ENCODE results near the gene ECHS1.

The ECHS1 gene

DNA sequence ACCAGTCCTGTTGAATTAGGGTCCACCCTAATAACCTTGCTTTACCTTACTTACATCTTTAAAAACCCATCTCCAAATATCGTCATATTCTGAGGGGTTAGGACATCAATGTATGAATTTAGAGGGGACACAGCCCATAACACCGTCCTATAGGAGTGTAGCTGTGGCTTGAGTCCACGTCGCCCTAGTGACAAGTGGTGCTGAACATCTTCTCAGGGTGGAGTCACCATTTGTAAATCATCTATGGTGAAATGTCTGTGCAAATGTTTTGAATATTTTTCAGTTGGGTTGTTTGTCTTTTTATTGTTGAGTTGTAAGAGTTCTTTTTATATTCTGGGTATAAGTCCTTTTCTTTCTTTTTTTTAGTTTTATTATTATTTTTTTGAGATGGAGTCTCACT is 31.2 kb downstream of the ECHS1 start:
- no peak for DNase-seq (ENCODE audit: low read depth)

- DNase-seq (ENCODE audit: low read depth) = no peak
These were observed 33.3 kb downstream of the ECHS1 start for GRCh38 chr10:133339708-133340380.

DNA sequence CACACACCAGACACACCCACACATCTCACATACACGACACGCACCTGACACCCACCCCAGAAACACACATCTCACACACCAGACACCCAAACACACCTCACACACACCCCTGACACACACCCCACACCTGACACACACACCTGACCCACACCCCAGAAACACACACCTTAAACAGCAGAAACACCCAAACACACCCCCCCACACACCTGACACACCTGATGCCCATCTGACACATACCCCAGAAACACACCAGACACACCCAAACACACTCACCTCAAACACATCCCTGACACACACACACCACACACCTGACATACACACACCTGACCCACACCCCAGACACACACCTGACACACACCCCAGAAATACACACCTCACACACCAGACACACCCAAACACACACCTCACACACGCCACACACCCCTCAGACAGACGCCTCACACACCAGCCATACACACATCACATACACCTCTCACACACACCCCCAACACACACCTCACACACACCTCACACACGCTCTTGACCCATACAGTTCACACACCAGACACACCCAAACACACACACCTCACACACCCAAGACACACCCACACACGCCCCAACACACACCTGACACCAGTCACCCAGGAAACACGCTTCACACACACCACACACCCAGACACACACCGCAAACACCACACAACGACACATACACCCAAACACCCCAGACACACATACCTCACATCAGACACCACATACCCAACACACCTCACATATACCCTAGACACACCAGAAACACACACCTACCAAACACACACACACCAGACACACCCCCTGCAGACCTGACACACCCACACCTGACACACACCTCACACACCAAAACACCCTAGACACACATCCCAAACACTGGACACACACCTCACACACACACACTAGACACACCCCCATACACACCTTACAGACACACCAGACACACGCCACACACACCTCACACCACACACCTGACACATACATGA is 34.8 kb downstream of the ECHS1 start:
- DNase-seq (ENCODE audit: low read depth) = no peak

GRCh38 chr10:133337370-133337725 is 35.8 kb downstream of the ECHS1 start:
- DNase-seq (ENCODE audit: low read depth) = no peak

- DNase-seq (ENCODE audit: low read depth) = no peak
These were observed 36.4 kb downstream of the ECHS1 start, which contains the start of gene CALY for GRCh38 chr10:133336577-133337369. TSS of gene CALY (minus strand) at chr10:133336896. CDS start at chr10:133328989, 7,907 bp downstream.

DNA sequence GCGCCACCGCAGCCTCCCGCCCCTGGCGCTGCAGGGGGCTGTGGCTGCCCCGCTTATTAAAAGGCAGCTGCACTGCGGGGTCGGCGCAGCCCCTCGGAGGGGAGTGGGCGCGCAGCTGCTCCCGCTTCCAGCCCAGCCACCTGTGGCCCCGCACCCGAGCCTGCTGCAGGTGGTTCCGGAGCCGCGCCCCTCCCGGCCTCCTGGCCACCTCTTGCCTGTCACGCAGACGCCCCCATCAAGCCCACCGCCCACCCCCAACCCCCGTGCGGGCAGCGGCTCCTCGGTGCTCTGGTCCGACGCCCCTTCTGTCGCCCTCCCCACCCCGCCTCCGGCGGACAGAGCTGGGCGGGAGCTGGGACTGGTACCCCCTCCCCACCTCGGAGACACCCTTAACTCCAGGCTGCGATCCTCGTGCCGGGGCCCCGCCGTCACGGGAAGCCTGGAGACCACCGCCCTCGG is 37.0 kb downstream of the ECHS1 start:
- DNase-seq (ENCODE audit: low read depth) = no peak

DNA sequence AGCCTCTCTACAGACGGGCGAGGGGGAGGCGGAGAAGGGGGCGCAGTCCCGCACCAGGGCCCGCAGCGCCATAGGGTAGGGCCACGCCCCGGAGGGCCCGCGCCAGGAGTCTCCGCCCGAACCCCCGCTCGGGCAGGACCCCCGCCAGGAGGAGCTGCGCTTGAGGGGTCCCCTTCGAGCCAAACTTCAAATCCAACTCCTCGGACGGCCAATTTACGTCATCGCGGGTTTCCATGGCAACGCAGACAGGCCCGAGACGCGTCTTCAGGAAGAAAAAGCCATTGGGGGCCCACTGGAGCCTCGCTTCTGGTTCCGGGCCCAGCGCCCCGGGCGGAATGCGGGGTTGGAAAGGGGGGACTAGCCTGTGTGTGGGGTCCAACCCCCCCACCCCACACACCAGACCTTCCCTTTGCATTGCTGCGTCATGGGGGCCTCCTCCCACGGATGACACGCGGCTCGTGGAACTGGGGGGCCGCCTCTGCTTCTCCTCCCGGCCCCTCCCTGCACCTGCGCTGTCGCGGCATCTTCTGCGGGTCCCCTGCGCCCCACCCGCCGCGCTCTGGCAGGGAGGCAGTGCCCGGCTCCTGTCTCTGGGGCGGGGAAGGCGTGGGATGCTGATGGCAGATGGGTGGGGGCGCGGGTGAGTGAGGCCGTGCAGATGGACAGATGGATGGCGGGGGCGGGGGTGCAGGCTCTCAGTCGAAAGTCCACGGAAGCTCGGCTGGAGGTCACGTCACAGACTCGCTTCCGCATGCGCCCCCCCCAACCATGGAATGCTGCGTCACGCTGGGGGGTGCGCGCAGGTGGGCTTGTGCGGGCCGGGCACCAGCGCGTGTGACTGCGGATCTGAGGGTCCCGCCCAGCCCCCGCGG is 37.7 kb downstream of the ECHS1 start:
- peak; percentile 69 for DNase-seq (ENCODE audit: low read depth)

- no peak for DNase-seq (ENCODE audit: low read depth)
These were observed 38.5 kb downstream of the ECHS1 start for GRCh38 chr10:133334503-133335245.

DNA sequence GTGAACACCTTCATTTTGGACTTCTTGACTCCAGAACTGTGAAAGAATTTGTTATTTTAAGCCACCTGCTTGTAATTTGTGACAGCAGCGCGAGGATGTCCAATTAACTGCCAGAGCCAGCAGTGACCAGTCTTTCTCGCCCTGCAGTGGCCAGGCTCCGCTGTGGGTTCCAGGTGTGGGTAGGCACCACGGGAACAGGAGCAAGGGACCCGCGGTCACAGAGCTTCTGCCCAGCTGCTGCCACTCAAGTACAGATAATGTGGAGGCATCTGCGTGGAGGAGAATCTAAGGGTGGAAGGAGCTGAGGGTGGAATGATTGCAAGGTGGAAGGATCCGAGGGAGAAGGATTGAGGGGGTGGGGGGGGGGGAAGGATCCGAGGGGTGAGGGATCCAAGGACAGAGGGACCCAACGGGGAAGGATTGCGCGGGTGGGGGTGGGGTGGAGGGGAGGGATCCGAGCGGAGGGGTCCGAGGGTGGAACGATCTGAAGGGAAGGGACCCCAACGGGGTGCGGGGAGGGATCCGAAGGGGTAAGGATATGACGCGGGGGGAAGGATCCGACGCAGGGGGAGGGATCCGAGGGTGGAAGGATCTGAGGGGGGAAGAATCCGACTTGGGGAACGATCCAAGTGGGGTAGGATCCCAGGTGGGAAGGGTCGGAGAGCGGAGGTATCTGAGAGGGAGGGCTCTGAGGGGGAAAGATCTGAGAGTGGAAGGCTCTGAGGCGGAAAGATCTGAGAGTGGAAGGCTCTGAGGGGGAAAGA is 40.0 kb downstream of the ECHS1 start:
- no peak for DNase-seq (ENCODE audit: low read depth)

DNA sequence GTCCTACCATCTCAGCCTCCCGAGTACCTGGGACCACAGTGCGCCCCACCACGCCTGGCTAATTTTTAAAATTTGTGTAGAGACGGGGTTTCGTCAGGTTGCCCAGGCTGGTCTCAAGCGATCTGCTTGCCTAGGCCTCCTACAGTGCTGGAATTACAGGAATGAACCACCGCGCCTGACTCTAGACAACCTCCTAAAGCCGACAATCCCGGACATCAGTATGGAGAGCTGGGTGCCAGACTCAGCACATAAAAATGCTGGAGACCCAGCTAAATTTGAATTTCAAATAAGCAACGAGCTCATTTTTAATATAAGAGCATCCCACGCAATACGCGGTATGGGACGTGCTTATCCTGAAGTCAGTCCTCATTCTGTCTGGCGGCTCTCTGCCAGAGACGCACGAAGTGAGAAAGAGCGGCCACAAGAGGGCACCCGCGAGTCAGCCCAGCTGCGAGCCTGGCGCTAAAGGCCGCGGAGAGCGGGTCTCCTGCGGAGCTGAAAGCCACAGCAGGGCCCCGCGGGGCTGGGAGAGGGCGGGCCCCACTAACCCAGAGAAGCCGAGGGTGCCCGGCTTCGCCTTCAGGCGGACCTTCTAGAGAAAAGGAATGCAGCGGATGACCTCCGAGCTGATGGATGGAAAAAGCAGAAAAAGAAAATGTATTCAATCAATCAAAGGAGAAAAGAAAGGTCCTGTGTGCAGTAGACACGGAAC is 43.5 kb downstream of the ECHS1 start:
- DNase-seq (ENCODE audit: low read depth) = peak; percentile 82

- DNase-seq (ENCODE audit: low read depth) = no peak
These were observed 44.5 kb downstream of the ECHS1 start for GRCh38 chr10:133328358-133329343.

- no peak for DNase-seq (ENCODE audit: low read depth)
These were observed 45.4 kb downstream of the ECHS1 start for GRCh38 chr10:133327651-133328357.

DNA sequence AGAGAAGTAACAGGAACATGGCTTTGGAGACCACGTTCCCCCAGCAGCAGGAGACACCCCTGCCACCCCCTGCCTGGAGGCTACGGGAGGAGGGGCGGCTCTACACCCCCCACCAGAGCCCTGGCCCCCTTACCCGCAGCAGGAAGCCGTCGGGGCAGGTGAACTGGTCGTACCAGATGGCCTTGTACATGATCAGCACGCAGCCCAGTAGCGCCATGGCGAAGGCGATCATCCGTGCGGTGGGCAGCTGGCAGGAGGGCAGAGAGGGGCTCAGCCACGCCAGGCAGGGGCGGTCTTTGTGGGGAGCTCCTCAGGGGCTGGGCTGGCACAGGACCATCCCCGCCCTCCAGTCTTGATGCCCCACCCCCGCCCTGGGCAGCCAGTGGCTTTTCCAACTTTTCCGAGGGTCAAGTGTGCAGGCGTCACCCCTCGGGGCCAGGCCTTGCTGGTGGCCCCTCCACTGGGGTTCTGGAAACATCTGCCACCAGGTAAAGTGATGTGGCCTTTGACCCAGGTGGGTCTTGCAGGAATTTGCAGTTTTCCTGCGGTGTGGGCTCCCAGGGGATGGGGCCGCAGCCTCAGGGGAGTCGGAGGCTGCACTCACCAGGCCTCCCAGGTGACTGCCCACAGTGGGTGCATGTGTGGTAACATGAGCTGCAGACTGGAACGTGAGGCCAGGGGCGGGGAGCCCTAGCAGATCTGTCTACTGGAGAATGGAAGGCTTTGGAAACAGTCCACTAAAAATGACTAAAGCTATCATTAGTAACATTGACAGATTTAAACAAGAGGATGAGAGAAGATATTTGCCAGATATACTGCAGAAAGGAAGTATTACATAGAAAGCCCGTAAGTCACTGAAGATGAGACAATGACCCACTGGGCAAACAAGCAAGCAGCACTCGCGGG is 46.2 kb downstream of the ECHS1 start:
- DNase-seq (ENCODE audit: low read depth) = peak; percentile 36

DNA sequence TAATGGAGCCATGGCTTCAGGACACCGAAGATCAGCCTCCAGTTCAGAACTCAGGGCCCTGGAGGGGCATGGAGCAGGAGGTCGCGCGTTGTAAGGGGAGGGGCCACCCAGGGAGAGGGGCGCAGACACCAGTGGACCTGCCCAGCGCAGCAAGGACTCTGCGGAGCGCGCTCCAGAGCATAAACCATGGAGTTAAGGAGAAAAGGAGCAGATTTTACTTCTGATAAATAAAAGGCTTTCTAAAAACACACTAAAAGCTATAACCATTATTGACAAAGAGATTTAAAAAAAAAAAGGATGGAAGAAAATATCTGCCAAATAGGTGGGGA is 47.0 kb downstream of the ECHS1 start:
- DNase-seq (ENCODE audit: low read depth) = no peak

DNA sequence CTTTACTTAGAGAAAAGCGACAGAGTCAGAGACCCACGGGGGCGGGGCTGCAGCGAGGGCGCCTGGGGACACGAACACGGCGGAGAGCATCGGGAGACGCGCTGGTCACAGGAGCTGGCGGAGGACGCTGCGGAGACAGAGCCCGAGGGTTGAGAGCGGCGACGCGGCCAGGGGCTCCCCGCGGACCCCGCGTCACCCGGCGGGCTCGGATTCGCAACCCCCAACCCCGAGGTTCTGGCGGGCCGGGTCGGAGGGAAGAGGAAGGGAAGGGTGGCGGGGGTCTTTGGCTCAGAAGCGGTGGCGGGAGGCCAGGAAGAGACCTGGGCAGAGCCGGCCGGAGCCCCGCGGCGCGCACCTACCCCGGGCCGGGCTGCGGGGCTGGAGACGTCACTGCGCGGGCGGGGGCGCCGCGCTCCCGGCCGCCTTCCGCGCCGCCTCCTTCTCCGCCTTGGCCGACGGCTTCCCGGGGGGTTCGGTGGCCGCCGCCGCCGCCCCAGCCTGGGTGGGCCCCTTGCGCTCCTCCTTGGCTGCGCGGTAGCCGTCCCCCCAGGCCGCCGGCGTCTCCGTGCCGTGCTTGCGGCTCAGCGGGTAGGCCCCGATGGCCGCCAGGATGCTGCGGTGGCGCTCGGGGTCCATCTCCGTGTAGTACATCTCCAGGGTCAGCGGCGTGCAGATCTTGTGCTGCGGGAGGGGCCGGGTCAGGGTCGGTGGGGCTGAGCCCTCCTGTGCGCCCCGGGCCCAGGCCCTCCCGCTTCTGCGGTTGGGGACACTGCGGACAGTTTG is 47.5 kb downstream of the ECHS1 start:
- DNase-seq (ENCODE audit: low read depth) = no peak
